ENCODE data around the gene BRD1.
"Not testable (repeated sequence)": the region's sequence is repeated elsewhere in the genome, so short reads cannot be mapped to it uniquely, and the experiment has no call there.

BRD1 gene

DNA sequence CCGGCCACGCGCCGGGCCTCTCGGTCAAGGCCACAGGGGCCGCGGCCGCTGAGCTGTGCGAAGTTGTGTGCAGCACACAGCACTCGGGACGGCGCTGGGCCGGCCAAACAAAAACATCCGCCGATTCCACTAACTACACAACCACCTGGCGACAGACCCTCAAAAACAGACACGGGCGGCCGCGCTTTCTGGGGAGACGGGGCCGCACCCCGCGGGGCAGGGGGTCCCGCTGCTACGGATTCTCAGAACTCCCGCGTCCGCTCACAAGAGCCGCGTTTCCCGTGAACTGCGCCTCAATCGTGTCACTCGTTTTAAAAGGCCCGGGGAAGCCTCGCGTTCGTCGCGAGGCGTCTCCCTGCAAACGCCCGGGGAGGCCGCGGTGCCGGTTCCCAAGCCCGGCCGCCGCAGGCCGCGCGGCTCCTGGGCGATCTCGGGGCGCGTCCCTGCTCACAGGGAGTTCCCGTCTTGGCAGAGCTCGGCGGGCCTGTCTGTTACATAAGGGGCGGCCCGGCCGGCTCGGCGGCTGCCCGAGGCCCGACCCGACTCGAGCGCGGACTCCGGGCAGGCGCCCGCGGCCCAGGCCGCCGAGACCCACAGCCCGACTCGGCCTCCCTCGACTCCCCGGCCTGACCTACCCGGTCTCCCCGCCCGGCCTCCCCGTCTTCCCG is 936 bp downstream of the BRD1 start:
- no peak for DNase-seq (ENCODE audit: low read depth in 2 of 2)

GRCh38 chr22:49825944-49826602 is 1.6 kb downstream of the BRD1 start:
- peak; percentile 32 to 47 for DNase-seq (ENCODE audit: low read depth in 2 of 2)

- DNase-seq (ENCODE audit: low read depth in 2 of 2), result no peak
These were observed 2.2 kb downstream of the BRD1 start for GRCh38 chr22:49825436-49825835.

DNA sequence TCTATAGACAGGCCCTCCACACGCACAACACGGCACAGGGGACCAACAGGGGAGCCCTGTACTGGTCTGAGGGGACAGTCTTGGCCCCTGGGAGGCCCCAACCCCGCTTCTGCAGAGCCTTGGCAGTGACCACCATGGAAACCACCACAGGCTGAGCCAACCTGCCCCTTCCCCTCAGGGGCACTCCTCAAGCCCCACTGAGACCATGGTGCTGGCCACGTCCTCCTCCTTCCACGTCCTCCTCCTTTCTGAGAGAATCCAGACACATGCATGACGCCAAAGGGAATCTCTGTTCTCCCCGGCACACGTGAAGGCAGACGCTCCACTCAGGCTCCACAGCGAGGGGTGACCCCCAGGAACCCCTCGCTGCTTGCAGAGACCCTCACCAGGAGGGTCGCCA is 2.7 kb downstream of the BRD1 start:
- no peak for DNase-seq (ENCODE audit: low read depth in 2 of 2)

DNA sequence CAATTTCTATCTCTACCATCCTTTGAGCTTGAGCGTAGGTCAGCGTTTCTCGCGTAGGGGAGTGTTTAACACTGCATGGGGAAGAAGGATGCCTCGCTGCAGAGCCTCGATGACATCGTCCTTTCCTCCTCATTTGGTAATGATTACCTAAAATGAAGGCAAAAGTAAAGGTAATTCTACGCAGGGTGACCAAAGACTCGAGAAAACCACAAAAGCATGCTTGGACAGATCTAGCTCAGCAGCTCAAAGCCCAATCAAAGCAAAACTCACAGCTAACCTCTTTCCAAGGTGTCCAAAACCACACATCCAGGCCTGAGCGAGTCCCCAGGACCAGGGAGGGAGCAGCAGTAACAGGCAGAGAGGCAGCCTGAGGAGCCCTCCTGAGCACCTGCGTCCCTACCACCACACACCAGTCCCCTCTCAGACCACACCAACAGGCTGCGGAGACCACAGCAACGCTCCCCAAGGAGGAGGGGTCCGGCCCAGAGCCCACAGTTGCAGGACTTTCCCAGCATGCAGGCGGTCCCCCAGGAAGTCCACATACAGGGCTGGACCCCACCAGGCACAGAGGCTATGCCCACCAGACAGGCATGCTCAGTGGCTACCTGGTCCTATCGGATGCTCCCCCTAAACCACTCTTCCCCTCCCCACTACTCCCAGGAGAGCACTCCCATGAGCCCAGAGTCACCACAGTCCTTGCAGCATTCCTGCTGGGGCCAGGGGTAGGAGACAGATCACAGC is 3.3 kb downstream of the BRD1 start:
- DNase-seq (ENCODE audit: low read depth in 2 of 2), result no peak

- no peak for DNase-seq (ENCODE audit: low read depth in 2 of 2)
These were observed 4.2 kb downstream of the BRD1 start for GRCh38 chr22:49823289-49824045.

- not testable (repeated sequence) for DNase-seq (ENCODE audit: low read depth in 2 of 2)
These were observed 5.9 kb downstream of the BRD1 start for GRCh38 chr22:49821741-49822140.

- DNase-seq (ENCODE audit: low read depth in 2 of 2), result no peak
These were observed 6.7 kb downstream of the BRD1 start for GRCh38 chr22:49820984-49821383.

GRCh38 chr22:49817359-49817758 is 10.3 kb downstream of the BRD1 start:
- no peak for DNase-seq (ENCODE audit: low read depth in 2 of 2)

GRCh38 chr22:49815641-49816091 is 12.0 kb downstream of the BRD1 start:
- no peak for DNase-seq (ENCODE audit: low read depth in 2 of 2)

DNA sequence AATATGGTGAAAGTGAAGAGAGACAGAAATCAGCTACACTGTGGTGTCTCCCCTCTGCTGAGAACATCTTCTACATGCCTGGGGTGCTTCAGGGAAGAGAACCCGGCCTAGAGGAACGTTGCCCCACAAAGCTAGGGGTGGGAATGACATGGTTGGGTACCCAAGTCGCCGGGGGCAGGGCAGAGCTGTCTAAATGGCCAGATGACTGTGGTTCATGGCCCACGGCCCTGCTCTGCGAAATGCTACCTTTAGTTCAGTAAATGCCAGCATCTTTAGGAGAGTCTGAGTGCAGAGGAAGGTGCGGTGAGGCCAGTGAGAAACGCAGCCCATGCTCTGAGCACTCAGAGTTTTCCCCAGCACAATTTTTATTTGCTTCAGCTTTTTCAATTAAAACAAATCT is 12.8 kb downstream of the BRD1 start:
- DNase-seq (ENCODE audit: low read depth in 2 of 2), result no peak

DNA sequence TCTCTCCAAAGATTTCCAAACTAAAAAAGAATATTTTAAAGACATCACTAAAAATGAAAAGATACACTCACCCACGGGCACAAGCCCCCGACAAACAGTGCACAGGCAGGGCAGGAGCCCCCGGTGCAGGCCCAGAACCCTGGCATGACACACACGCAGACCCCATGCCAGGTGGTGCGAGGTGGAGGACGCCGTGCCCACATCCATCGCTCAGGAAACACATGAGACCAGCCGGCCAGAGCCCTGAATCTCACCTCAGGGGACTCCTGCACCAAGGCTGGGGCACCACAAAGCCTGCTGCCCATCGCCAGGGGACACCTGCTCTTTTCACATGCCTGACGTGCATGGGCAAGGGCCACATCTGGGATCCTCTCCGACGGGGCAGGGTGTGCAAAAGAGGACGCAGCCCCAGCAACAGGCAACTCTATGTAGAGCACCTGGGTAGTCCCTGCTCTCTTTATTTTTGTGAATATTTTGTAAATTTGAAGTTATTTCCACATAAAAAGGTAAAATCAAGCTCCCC is 13.4 kb downstream of the BRD1 start:
- DNase-seq (ENCODE audit: low read depth in 2 of 2), result no peak

DNA sequence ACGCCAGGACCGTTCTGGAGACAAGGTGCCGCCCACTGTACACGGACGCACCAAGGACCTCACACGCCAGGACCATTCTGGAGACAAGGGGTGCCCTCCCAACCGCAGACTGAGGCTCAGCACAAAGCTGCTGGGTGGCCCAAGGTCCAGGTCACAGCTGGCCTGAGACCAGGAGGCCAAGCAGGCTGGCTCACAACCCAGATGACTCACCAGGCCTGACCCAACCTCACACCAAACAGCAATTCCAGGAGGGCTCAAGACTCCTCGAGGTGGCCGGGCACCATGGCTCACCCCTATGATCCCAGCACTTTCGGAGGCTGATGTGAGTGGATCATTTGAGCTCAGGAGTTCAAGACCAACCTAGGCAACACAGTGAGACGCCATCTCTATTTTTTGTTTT is 14.8 kb downstream of the BRD1 start:
- DNase-seq (ENCODE audit: low read depth in 2 of 2), result no peak

- no peak for DNase-seq (ENCODE audit: low read depth in 2 of 2)
These were observed 16.5 kb downstream of the BRD1 start for GRCh38 chr22:49811020-49811791.

- no peak for DNase-seq (ENCODE audit: low read depth in 2 of 2)
These were observed 17.2 kb downstream of the BRD1 start for GRCh38 chr22:49810363-49811019.

- DNase-seq (ENCODE audit: low read depth in 2 of 2), result no peak
These were observed 19.6 kb downstream of the BRD1 start for GRCh38 chr22:49807780-49808708.

DNA sequence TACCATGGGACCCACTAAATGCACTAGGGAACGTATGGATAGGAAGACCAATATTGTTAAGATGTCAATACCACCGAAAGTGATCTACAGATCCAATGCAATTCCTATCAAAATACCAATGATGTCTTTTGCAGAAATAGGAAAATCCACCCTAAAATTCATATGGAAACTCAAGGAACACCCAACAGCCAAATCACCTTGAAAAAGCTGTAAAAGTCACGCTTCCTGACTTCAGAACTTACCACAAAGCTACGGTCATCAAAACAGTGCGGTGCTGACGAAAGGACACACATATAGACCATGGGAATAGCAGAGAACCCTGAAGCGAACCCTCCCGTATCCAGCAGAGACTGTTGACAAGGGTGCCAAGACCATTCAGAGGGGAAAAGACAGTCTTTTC is 20.5 kb downstream of the BRD1 start:
- no peak for DNase-seq (ENCODE audit: low read depth in 2 of 2)

- no peak for DNase-seq (ENCODE audit: low read depth in 2 of 2)
These were observed 23.8 kb downstream of the BRD1 start for GRCh38 chr22:49803737-49804375.

GRCh38 chr22:49803134-49803533 is 24.5 kb downstream of the BRD1 start:
- no peak for DNase-seq (ENCODE audit: low read depth in 2 of 2)
